Neuron (in vitro differentiated cells): Measurements from ENCODE around the gene SLC10A3.

ENCODE experiments used
- H2AFZ ChIP-seq: one replicate; pipeline ENCODE4 v1.6.1; 2013; ENCODE audit warnings: low read depth, mild to moderate bottlenecking, inconsistent platforms, low read length, moderate library complexity
- H3K27me3 ChIP-seq: one replicate; pipeline ENCODE4 v1.6.1; 2013; ENCODE audit warnings: low read length; ENCODE audit not compliant: insufficient read depth
- H3K36me3 ChIP-seq: one replicate; pipeline ENCODE4 v1.6.1; 2013; ENCODE audit warnings: low read length; ENCODE audit not compliant: insufficient read depth
- H3K4me1 ChIP-seq: one replicate; pipeline ENCODE4 v1.6.1; 2013; ENCODE audit warnings: low read length; ENCODE audit not compliant: insufficient read depth
- H3K4me3 ChIP-seq: 2 replicates; pipeline ENCODE4 v1.5.1; 2013; ENCODE audit warnings: mild to moderate bottlenecking, low read length, moderate library complexity
- H3K9me3 ChIP-seq: one replicate; pipeline ENCODE4 v1.6.1; 2013; ENCODE audit warnings: low read length

SLC10A3 gene

GRCh38 chrX:154490414-154491083 lies at the start of gene SLC10A3:
SLC10A3 (minus strand) TSS chrX:154490629; CDS start chrX:154488940, 1,689 bp downstream.
- Histone ChIP-seq H2AFZ (peak within 1 kb of the TSS; percentile 38), H3K4me1 (peaks cover 5% of the 10 kb centered on the region), H3K9me3 (no peaks in the 10 kb centered on the region), H3K27me3 (peaks cover 2% of the 10 kb centered on the region), H3K36me3 (no peaks in the 10 kb centered on the region), H3K4me3 (peak within 1 kb of the TSS; percentile 67)

GRCh38 chrX:154539077-154539476 lies 48.6 kb upstream of the SLC10A3 start:
- no peaks in the 10 kb centered on the region for H3K9me3 ChIP-seq
- H2AFZ ChIP-seq, result no peak overlapping the region
- no peak overlapping the region for H3K4me3 ChIP-seq
- H3K36me3 ChIP-seq, result peaks cover 2% of the 10 kb centered on the region
- peaks cover 2% of the 10 kb centered on the region for H3K27me3 ChIP-seq
- H3K4me1 ChIP-seq, result no peaks in the 10 kb centered on the region

- Histone ChIP-seq H3K27me3 (peaks cover 2% of the 10 kb centered on the region), H3K36me3 (peaks cover 17% of the 10 kb centered on the region), H3K9me3 (no peaks in the 10 kb centered on the region), H2AFZ (no peak overlapping the region), H3K4me3 (no peak overlapping the region), H3K4me1 (no peaks in the 10 kb centered on the region)
Observed at GRCh38 chrX:154535892-154536291, 45.5 kb upstream of the SLC10A3 start.

DNA sequence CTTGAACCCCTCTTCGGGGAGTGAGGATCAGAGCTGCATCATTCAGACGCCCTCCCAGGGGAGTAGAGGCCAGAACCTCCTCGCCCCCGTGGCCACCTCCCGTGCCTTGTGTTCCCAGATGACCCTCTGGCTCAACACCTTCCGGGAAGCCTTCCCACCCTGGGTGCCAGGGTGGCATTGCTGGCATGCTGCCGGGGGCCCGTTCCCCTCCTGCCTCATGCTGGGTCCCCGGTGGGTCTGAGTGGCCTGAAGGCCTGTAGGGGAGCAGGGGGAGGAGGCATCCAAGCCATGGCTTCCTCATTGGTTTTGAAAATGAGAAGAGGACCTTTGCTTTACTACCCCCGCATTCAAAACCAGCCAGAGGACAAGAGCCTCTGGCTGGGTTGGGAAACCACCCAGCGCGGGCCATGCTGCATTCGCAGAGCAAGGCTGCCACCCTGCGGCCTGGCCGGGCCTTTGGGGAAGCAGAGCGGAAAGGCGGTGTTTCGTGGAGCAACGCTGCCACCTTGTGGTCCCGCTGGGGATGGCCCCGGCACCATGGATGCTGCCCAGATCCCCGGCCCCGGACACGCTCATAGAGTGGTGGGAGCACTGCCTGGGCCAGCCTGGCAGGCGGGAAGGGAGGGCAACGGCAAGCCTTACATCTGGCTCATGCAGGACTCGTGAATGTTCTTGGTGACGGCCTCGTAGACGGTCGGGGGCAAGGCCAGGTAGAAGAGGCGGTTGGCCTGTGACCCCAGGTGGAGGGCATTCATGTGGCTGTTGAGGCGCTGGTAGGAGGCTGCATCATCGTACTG lies 44.3 kb upstream of the SLC10A3 start:
- Histone ChIP-seq H3K36me3 (peaks cover 17% of the 10 kb centered on the region), H3K4me1 (no peaks in the 10 kb centered on the region), H2AFZ (no peak overlapping the region), H3K9me3 (no peaks in the 10 kb centered on the region), H3K27me3 (no peaks in the 10 kb centered on the region), H3K4me3 (no peak overlapping the region)

- Histone ChIP-seq H3K4me3 (no peak overlapping the region), H3K36me3 (peaks cover 17% of the 10 kb centered on the region)
Observed at GRCh38 chrX:154532690-154533089, 42.3 kb upstream of the SLC10A3 start.

GRCh38 chrX:154531626-154532025 lies 41.2 kb upstream of the SLC10A3 start:
- Histone ChIP-seq H3K9me3 (no peaks in the 10 kb centered on the region), H3K4me3 (no peak overlapping the region), H3K27me3 (no peaks in the 10 kb centered on the region), H2AFZ (no peak overlapping the region), H3K4me1 (peaks cover 10% of the 10 kb centered on the region), H3K36me3 (peaks cover 17% of the 10 kb centered on the region)

More at GRCh38 chrX:154532690-154533089, 42.3 kb upstream of the SLC10A3 start:
- no peaks in the 10 kb centered on the region for H3K9me3 ChIP-seq
- peaks cover under 1% of the 10 kb centered on the region for H3K4me1 ChIP-seq
- no peak overlapping the region for H2AFZ ChIP-seq
- no peaks in the 10 kb centered on the region for H3K27me3 ChIP-seq

GRCh38 chrX:154530286-154530685 lies 39.9 kb upstream of the SLC10A3 start:
- no peak overlapping the region for H2AFZ ChIP-seq
- peaks cover 17% of the 10 kb centered on the region for H3K36me3 ChIP-seq
- H3K27me3 ChIP-seq, result no peaks in the 10 kb centered on the region
- peaks cover 10% of the 10 kb centered on the region for H3K4me1 ChIP-seq
- no peak overlapping the region for H3K4me3 ChIP-seq
- H3K9me3 ChIP-seq, result no peaks in the 10 kb centered on the region

DNA sequence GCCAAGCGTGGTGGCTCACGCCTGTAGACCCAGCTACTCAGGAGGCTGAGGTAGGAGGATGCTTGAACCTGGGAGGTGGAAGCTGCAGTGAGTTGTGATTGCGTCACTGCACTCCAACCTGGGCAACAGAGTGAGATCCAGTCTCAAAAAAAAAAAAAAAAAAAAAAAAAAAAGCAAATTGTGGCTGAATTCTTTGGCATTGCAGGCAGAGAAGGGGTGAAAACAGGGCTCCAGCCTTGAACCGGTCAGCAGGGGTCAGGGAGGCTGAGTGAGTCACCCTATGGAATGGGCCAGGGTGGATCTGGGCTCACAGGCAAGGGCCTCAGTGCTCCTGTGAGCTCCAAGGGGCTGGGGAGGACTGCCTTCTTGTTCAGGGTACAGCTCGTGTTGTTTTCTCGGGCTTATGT lies 38.8 kb upstream of the SLC10A3 start:
- H3K27me3 ChIP-seq, result no peaks in the 10 kb centered on the region
- H2AFZ ChIP-seq, result no peak overlapping the region
- H3K4me3 ChIP-seq, result no peak overlapping the region
- peaks cover 10% of the 10 kb centered on the region for H3K4me1 ChIP-seq
- peaks cover 16% of the 10 kb centered on the region for H3K36me3 ChIP-seq
- H3K9me3 ChIP-seq, result no peaks in the 10 kb centered on the region

- H3K36me3 ChIP-seq, result peaks cover 2% of the 10 kb centered on the region
- no peak overlapping the region for H2AFZ ChIP-seq
- peaks cover 10% of the 10 kb centered on the region for H3K4me1 ChIP-seq
- peak overlapping the region; percentile 6 for H3K4me3 ChIP-seq
- no peaks in the 10 kb centered on the region for H3K27me3 ChIP-seq
- no peaks in the 10 kb centered on the region for H3K9me3 ChIP-seq
Observed at GRCh38 chrX:154526901-154527675, 36.7 kb upstream of the SLC10A3 start.

GRCh38 chrX:154525606-154526490 lies 35.4 kb upstream of the SLC10A3 start:
- Histone ChIP-seq H3K4me3 (no peak overlapping the region), H2AFZ (no peak overlapping the region), H3K36me3 (no peaks in the 10 kb centered on the region), H3K27me3 (no peaks in the 10 kb centered on the region), H3K4me1 (peaks cover 10% of the 10 kb centered on the region), H3K9me3 (no peaks in the 10 kb centered on the region)

DNA sequence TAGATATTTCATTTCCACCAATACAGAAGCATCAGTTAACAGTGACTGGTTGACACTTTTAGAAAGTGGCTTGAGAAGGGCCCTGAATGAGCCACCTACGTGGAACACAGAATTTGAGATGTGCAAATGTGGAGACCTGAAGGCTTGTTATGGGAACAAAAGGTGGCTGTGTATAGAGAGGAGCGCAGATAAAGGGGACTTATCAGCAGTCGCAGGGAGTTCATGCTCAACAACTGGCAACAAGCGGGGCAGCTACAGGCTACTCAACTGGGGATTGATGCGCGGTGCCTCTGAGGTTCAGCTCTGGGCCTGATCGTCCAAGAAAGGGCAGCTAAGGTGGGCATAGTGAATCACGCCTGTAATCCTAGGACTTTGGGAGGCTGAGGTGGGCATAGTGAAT lies 29.0 kb upstream of the SLC10A3 start:
- Histone ChIP-seq H3K27me3 (no peaks in the 10 kb centered on the region), H3K4me1 (peaks cover 15% of the 10 kb centered on the region), H3K4me3 (no peak overlapping the region), H2AFZ (no peak overlapping the region), H3K9me3 (no peaks in the 10 kb centered on the region), H3K36me3 (no peaks in the 10 kb centered on the region)

GRCh38 chrX:154517101-154517781 lies 26.8 kb upstream of the SLC10A3 start:
- Histone ChIP-seq H3K4me1 (peaks cover 15% of the 10 kb centered on the region), H2AFZ (no peak overlapping the region), H3K9me3 (no peaks in the 10 kb centered on the region), H3K36me3 (no peaks in the 10 kb centered on the region), H3K27me3 (no peaks in the 10 kb centered on the region), H3K4me3 (peak overlapping the region; percentile 51)
